Pulmonary artery endothelial cell (primary cell): ENCODE measurements around the gene RUVBL1. TPM values are rescaled to one million over a fixed set of nuclear protein-coding genes. Genes with fewer than 3 reads are reported as not detected.

Source experiments
- DNase-seq: peaks from one replicate; pipeline ENCODE4 v3.0.0-alpha.2; 2011; ENCODE audit warnings: low read depth, low spot score
- total RNA-seq: library from RNA; depleted of rRNA; stranded (reverse); fragments of >200 nt; gene quantifications from 2 replicates; pipeline ENCODE4 v1.2.3, GENCODE V29; 2014

RUVBL1 gene
- total RNA-seq, 1 donor from 2014 or later: 92.8 TPM

- DNase-seq: no peak
Observed at GRCh38 chr3:128083396-128083795, 40.2 kb downstream of the RUVBL1 start.

GRCh38 chr3:128082546-128082945, 41.1 kb downstream of the RUVBL1 start:
- no peak for DNase-seq

DNA sequence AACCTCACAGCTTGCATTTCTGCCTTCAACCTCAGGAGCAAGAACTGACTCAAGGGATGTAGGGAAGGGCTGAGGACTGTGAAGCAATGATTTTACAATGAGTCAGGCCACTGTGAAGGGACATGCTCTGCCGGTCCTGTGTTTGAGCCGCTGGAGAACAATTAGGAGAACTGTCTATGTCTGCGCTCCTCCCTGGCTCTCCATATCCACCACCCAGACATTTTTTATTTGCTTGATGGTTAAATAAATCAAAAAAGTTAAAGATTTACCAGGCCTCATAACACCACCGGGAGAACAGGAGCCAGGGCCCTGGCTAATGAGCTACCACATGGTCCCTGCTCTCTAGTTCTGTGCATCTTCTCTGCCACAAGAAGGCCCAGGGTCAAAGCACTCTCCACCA, 41.8 kb downstream of the RUVBL1 start:
- DNase-seq: no peak

GRCh38 chr3:128081226-128081625, 42.4 kb downstream of the RUVBL1 start:
- DNase-seq: no peak

DNA sequence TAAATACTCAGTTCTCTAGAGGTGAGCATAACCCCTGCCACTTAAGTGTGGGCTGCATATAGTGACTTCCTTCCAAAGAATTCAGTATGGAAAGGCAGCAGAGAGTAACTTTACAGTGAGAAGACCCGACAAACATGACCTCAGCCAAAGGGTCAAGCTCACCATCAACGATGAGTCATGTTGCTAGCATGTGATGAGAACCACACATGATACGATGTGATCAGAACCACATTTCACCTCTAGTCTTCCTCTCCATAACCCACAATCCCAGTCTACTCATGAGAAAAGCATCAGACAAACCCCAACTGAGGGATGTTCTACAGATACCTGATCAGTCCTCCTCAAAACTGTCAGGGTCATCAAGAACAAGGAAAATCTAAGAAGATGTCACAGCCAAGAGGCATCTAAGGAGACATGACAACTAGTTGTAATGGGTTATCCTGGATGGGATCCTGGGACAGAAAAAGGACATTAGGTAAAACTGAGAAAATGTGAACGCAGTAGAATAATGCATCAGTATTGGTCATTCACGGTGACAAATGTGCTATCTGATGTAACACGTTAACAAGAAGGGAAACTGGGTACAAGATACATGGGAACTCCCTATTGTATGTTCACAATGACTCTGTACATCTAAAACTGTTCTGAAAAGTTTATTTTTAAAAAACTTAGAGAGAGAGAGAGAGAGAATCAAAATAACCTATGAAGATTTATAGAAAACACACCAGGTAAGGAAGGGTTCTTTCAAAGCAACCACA, 43.1 kb downstream of the RUVBL1 start:
- no peak for DNase-seq

- no peak for DNase-seq
Observed at GRCh38 chr3:128079823-128080222, 43.8 kb downstream of the RUVBL1 start.

DNA sequence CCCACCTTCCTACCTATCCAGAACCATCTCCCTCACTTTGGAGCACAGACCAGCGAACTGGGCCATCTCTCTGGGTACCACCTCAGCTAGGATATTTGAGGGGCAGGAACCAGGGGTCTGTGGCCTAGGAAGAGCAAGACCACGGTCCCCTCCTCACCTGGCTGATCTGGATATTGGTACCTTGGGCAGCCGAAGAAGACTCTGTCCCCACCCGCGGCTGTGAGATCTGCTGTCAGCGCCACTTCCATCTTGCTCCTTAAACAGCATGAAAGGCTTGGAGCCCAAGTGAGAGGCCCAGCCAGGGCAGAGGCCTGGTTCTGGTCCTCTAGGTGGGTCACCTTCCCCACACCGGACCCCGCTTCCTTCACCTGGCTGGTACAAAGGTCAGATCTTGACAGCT, 44.7 kb downstream of the RUVBL1 start:
- no peak for DNase-seq

GRCh38 chr3:128078322-128078721, 45.3 kb downstream of the RUVBL1 start:
- DNase-seq: no peak

DNA sequence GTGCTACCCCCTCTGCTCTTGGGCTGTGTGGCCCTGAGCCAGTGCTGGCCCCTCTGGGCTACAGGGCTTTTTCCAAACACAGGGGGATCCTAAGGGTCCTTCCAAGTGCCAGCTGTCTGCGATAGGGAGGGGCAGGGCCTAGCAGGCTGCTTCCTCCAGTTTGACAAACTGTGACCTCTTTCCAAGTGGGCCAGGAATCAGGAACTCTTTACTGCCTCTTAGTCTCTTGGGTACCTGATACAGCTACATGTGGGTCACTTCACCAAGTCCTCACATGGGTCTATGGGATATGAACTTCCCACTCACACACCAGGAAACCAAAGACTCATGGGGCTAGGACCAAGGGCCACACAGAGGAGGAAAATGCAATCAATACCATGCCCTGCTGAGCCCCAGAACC, 45.9 kb downstream of the RUVBL1 start:
- DNase-seq: no peak

DNA sequence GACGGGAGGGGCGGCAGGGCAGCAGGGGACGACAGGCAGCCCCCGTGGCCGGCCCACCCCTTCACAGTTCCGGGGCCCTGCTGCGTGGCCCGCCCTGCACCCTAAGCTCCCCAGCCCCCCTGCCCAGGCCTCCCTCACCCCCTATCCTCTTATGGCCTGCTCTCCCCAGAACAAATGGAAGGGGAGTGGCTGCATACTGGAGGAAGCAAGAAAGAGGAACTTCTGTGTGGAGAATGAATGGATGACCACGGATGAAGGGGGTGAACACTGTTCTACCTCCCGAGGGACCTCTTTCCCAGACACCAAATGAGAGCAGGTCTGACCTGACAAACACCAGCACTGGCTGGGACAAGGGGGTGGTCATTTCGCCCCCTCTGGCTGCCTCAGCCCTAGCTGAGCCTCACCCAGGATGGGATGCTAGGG, 46.4 kb downstream of the RUVBL1 start:
- DNase-seq: no peak

GRCh38 chr3:128076483-128077201, 47.0 kb downstream of the RUVBL1 start:
- no peak for DNase-seq

DNA sequence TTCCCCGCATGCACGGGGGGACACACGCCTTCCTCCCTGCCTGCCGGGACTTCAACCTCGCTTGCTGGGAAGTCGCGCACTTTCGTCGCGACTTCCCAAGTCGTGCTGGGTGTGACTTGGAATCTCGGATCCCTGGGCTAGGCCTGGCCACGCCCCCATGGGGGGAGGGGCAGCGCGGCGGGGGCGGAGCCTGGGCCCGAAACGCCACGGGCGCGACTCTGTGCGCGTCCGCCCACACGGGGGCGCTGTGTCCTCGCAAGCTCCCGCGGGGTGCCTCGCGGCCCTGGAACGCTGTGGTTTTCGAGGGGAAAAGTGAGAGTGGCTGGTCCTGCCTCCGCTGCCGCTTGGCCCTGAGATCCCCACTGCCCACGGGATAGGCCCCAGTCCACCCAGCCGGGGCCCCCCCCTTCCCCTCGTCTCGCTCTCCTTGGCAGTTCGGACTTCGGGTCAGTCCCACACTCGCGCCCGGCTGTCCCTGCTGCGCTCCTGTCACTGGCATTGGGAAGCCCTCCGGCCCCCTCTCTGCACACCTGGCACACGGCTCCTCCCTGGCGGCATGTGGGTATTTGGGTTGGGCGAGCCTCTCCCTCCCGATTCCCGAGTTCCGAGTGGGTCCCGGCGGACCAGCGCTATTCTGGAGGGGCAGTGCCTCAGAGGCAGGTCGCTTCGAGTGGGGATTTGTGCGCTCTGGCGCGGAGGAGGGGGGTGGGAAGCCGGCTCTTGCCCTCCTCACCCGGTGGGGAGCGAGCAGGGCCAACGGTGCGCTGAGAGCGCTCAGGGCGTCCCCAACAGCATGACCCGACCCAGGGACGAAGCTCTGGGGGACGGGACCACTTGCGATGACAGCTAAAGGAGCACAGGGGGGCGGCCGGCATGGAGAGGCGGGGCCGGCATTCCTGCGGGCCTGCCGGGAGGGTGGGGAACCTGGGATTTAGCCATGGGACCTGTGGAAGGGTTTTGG, 47.8 kb downstream of the RUVBL1 start:
- peak; percentile 39 for DNase-seq

GRCh38 chr3:128074851-128075521, 48.6 kb downstream of the RUVBL1 start:
- no peak for DNase-seq

DNA sequence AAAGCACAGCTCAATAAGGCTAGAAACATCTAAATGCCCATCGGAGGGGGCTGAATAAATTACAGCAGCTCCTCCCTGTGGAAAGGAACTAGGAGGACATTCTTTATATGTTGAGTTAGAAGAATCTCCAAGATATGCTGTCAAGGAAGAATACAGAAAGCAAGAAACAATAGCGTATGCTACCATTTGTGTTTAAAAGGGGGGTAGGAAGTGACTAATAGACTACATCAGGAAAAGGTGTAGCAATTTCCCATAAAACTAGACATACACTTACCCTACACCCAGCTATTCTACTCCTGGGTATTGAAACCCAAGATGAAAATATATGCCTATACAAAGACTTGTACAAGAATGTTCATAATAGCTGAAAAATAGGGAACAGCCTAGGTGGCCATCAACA, 49.8 kb downstream of the RUVBL1 start:
- peak; percentile 63 for DNase-seq

DNA sequence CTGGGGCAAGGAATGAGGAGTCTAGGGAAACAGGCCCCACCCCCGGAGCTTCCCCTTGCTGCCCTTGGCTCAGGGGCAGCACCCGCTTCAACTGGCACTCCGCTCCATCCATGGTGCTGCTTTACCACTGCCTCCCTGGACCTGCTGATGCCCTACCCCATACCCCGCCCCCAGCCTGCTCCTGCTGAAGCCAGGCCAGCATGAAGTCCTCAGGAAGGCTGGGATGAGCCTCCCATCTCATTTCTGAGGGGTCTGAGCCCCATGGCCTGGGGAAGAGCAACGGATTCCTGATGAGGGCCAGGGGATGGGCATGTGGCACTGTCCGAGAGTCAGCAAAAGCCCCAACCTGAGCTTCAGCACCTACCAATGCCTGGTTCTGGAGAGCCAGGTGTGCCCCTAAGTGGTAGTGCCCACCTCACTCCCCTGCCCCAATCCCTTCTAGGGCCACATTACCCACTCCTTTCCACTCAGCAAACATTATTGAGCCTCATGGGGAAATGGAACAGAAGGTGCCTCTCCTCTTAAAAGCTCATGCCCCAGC, 50.4 kb downstream of the RUVBL1 start:
- DNase-seq: no peak

DNA sequence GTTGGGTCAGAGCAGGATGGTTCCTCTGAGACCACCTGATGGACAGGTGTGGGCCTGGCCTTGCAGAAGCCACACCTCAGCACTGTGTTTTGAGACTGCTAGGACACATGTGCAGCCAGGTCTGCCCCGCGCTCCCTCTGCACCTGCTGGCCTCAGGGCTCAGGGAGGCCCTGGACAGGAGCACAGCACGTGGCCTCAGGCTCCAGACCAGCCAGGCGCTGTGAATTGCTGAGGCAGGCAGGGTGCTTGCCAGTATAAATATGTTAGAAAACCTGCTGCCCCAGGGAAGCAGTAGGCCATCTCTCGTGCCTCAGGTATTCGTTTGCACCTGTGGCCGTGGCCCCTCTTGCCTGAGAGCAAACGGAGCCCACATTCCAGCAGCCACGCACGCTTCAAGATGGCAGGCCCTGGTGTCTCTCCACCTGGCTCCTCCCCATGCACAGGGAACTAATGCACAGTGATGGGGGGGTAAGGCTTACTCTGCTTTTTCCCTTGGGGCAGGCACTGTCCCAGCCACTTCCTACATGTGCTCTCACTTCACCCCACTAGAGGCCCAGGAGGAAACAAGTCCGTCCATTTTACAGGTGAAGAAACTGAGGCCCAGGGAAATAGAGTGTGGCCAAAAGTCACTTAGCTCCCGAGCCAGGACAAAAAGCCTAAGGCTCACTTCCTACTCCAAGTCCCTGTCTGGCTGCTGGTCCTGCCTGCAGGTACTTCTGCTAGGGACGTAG, 51.0 kb downstream of the RUVBL1 start:
- DNase-seq: no peak

GRCh38 chr3:128071771-128072453, 51.7 kb downstream of the RUVBL1 start:
- DNase-seq: no peak

- no peak for DNase-seq
Observed at GRCh38 chr3:128070898-128071591, 52.6 kb downstream of the RUVBL1 start.

DNA sequence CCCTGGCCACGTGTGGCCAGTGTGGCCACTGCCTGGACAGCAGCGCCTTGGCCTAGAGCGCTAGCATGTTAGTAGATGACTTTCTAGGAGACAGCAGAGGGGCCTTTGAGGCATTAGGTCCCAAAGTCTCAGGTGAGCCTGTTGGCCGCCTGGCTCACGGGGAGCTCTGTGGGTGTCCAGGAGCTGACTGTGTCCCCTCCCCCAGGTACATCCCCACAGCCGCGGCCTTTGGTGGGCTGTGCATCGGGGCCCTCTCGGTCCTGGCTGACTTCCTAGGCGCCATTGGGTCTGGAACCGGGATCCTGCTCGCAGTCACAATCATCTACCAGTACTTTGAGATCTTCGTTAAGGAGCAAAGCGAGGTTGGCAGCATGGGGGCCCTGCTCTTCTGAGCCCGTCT, 54.3 kb downstream of the RUVBL1 start:
- no peak for DNase-seq
